Measurements from ENCODE around the gene MOXD1. TPM values are rescaled to one million over a fixed set of nuclear protein-coding genes. Genes with fewer than 3 reads are reported as not detected.

Gene MOXD1
- total RNA-seq, 1 experiment from 2014 or later: 1.3 TPM

GRCh38 chr6:132365281-132365907, 35.9 kb downstream of the MOXD1 start:
- TF ChIP-seq, protein P1, sequence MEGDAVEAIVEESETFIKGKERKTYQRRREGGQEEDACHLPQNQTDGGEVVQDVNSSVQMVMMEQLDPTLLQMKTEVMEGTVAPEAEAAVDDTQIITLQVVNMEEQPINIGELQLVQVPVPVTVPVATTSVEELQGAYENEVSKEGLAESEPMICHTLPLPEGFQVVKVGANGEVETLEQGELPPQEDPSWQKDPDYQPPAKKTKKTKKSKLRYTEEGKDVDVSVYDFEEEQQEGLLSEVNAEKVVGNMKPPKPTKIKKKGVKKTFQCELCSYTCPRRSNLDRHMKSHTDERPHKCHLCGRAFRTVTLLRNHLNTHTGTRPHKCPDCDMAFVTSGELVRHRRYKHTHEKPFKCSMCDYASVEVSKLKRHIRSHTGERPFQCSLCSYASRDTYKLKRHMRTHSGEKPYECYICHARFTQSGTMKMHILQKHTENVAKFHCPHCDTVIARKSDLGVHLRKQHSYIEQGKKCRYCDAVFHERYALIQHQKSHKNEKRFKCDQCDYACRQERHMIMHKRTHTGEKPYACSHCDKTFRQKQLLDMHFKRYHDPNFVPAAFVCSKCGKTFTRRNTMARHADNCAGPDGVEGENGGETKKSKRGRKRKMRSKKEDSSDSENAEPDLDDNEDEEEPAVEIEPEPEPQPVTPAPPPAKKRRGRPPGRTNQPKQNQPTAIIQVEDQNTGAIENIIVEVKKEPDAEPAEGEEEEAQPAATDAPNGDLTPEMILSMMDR (conservative IDR thresholded peaks at IDR 0.05): no peak
- TF ChIP-seq EZH2 (IDR thresholded peaks at IDR 0.05; ENCODE audit: low read depth): no peak
- H3K36me3 ChIP-seq (ENCODE audit: low read depth): no peaks in the 10 kb centered on the region
- ChIA-PET POLR2A (ENCODE audit: unreplicated experiment) (no interaction called here), CTCF (no interaction called here)
- H3K27ac ChIP-seq: no peak overlapping the region
- H3K4me3 ChIP-seq: no peak overlapping the region
- no peak for DNase-seq
- no peaks in the 10 kb centered on the region for H3K79me2 ChIP-seq (ENCODE audit: low read depth)
- H3K4me1 ChIP-seq (replicated peaks; ENCODE audit: insufficient read depth): no peaks in the 10 kb centered on the region
- no peak overlapping the region for H3K4me2 ChIP-seq
- no peak overlapping the region for H2AFZ ChIP-seq
- H4K20me1 ChIP-seq (ENCODE audit: insufficient read depth): no peaks in the 10 kb centered on the region
- no peaks in the 10 kb centered on the region for H3K9me3 ChIP-seq (ENCODE audit: insufficient read depth, low read depth)
- no peaks in the 10 kb centered on the region for H3K27me3 ChIP-seq (ENCODE audit: insufficient read depth, low read depth)
- no TSS peak for BruUV-seq (replicated peaks)
- H3K9me2 ChIP-seq (ENCODE audit: insufficient read depth): no peaks in the 10 kb centered on the region
- intact Hi-C loops (cut with micrococcal nuclease; ENCODE audit: unreplicated experiment): no loop called here
- H3F3A ChIP-seq (ENCODE audit: insufficient read depth, low read depth): no peaks in the 10 kb centered on the region

- intact Hi-C loops (cut with micrococcal nuclease; ENCODE audit: unreplicated experiment): no loop called here
- CTCF ChIA-PET: no interaction called here
Measured at GRCh38 chr6:132364306-132365074, 36.8 kb downstream of the MOXD1 start.

GRCh38 chr6:132362442-132363185, 38.7 kb downstream of the MOXD1 start:
- POLR2A ChIA-PET (ENCODE audit: unreplicated experiment): no interaction called here
- Histone ChIP-seq H3K79me2 (ENCODE audit: low read depth) (no peaks in the 10 kb centered on the region), H3K9me3 (ENCODE audit: insufficient read depth, low read depth) (peaks cover 6% of the 10 kb centered on the region; the same call in 1 of the 2 replicates), H3K27me3 (ENCODE audit: insufficient read depth, low read depth) (no peaks in the 10 kb centered on the region), H3K27ac (no peak overlapping the region), H3K36me3 (ENCODE audit: low read depth) (no peaks in the 10 kb centered on the region), H3K4me1 (replicated peaks; ENCODE audit: insufficient read depth) (no peaks in the 10 kb centered on the region), H4K20me1 (ENCODE audit: insufficient read depth) (no peaks in the 10 kb centered on the region), H3F3A (ENCODE audit: insufficient read depth, low read depth) (no peaks in the 10 kb centered on the region), H2AFZ (0 out of 2 replicates have a peak overlapping the region, but pooled peaks have one; percentile 44), H3K9me2 (ENCODE audit: insufficient read depth) (no peaks in the 10 kb centered on the region), H3K4me3 (no peak overlapping the region), H3K4me2 (no peak overlapping the region)
- intact Hi-C loops (cut with micrococcal nuclease; ENCODE audit: unreplicated experiment): no loop called here
- CTCF ChIA-PET: no interaction called here
- TF ChIP-seq, protein P1 (conservative IDR thresholded peaks at IDR 0.05): no peak
- no peak for TF ChIP-seq EZH2 (IDR thresholded peaks at IDR 0.05; ENCODE audit: low read depth)
- no peak for DNase-seq
- no TSS peak for BruUV-seq (replicated peaks)

More at GRCh38 chr6:132364306-132365074, 36.8 kb downstream of the MOXD1 start:
- no peaks in the 10 kb centered on the region for H3K27me3 ChIP-seq (ENCODE audit: insufficient read depth, low read depth)
- no peak overlapping the region for H3K4me3 ChIP-seq
- no TSS peak for BruUV-seq (replicated peaks)
- no peaks in the 10 kb centered on the region for H3K9me2 ChIP-seq (ENCODE audit: insufficient read depth)
- POLR2A ChIA-PET (ENCODE audit: unreplicated experiment): no interaction called here
- no peak overlapping the region for H2AFZ ChIP-seq
- no peaks in the 10 kb centered on the region for H3F3A ChIP-seq (ENCODE audit: insufficient read depth, low read depth)
- TF ChIP-seq, protein P1 (conservative IDR thresholded peaks at IDR 0.05): no peak
- TF ChIP-seq EZH2 (IDR thresholded peaks at IDR 0.05; ENCODE audit: low read depth): no peak
- no peaks in the 10 kb centered on the region for H3K36me3 ChIP-seq (ENCODE audit: low read depth)
- H4K20me1 ChIP-seq (ENCODE audit: insufficient read depth): no peaks in the 10 kb centered on the region
- H3K27ac ChIP-seq: no peak overlapping the region
- no peaks in the 10 kb centered on the region for H3K79me2 ChIP-seq (ENCODE audit: low read depth)
- H3K9me3 ChIP-seq (ENCODE audit: insufficient read depth, low read depth): no peaks in the 10 kb centered on the region
- no peak for DNase-seq
- H3K4me1 ChIP-seq (replicated peaks; ENCODE audit: insufficient read depth): no peaks in the 10 kb centered on the region
- no peak overlapping the region for H3K4me2 ChIP-seq
